Testis (tissue), 2 donors: ENCODE data around the gene RTN4RL1.

ENCODE experiments used
- CTCF ChIP-seq, 3 experiments: fragments of 450-650 bp in 2 of 3; fragments of 200-600 bp in 1 of 3; sonication (generic) in 1 of 3; IDR thresholded peaks; one replicate each; pipeline ENCODE4 v1.5.1; 2016 to 2019; ENCODE audit warnings: antibody characterized with exemption in 3 of 3, mild to moderate bottlenecking in 2 of 3, moderate library complexity in 1 of 3
- POLR2A ChIP-seq: fragments of 450-650 bp; IDR thresholded peaks from one replicate; pipeline ENCODE4 v1.6.1; 2017; ENCODE audit warnings: antibody characterized with exemption, mild to moderate bottlenecking, moderate library complexity

GRCh38 chr17:1907216-1907631 lies 117.9 kb downstream of the RTN4RL1 start:
- TF ChIP-seq CTCF (IDR thresholded peaks at IDR 0.05) (no peak), POLR2A (no peak)
